ENCODE data around the gene HSD17B14. TPM values are rescaled to one million over a fixed set of nuclear protein-coding genes. Genes with fewer than 3 reads are reported as not detected.

The HSD17B14 gene
- total RNA-seq, 2 donors from 2014 or later, result 43.0 to 81.0 TPM

DNA sequence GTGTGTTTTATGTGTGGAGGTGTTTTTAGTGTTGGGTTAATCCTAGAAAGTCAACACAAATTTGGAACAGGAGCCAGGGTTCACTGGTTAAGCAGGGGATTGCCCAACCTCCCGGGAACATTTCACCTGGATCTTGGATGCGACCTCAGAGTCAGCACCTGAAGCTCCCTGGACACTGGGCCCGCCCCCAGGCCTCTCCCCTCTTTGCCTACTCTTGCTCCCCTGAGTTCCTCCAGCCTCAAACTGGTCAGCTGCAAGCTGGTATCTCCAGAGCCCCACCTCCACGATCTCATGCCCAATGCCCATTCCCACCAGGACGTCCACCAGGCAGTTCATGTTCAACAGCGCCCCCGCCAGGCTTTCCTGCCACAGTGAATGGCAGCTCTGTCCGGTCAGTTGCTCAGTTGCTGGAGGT is 9.7 kb downstream of the HSD17B14 start:
- Mint-ChIP-seq H3K27me3 (ENCODE audit: insufficient read depth) (no peaks in the 10 kb centered on the region), H3K4me1 (peaks cover 7% of the 10 kb centered on the region), H3K9me3 (peaks cover 6% of the 10 kb centered on the region), H3K4me3 (no peak overlapping the region), H3K27ac (no peak overlapping the region), H3K36me3 (ENCODE audit: low read depth) (peaks cover 43% of the 10 kb centered on the region)
- Histone ChIP-seq H3K27ac (ENCODE audit: low read depth, low read length) (no peak overlapping the region), H3K4me1 (ENCODE audit: control insufficient read depth, insufficient read depth, low read length) (no peaks in the 10 kb centered on the region), H3K9me3 (ENCODE audit: control insufficient read depth, low read length) (peaks cover 5% of the 10 kb centered on the region), H3K36me3 (ENCODE audit: control insufficient read depth, insufficient read depth, low read length) (peaks cover 40% of the 10 kb centered on the region), H3K4me3 (ENCODE audit: low read length) (no peak overlapping the region), H3K9ac (ENCODE audit: extremely low read depth, low read length, poor library complexity, severe bottlenecking) (no peak overlapping the region), H3K27me3 (ENCODE audit: control insufficient read depth, insufficient read depth, low read length, poor library complexity, severe bottlenecking) (no peaks in the 10 kb centered on the region)
- 90 to 100% methylated on average over 1 to 8 of the region's 8 CpGs for WGBS, 2 experiments (ENCODE audit: insufficient coverage in 1 of 2, insufficient read length in 1 of 2)
- peak; percentile 89 for DNase-seq
- TF ChIP-seq, protein P1, sequence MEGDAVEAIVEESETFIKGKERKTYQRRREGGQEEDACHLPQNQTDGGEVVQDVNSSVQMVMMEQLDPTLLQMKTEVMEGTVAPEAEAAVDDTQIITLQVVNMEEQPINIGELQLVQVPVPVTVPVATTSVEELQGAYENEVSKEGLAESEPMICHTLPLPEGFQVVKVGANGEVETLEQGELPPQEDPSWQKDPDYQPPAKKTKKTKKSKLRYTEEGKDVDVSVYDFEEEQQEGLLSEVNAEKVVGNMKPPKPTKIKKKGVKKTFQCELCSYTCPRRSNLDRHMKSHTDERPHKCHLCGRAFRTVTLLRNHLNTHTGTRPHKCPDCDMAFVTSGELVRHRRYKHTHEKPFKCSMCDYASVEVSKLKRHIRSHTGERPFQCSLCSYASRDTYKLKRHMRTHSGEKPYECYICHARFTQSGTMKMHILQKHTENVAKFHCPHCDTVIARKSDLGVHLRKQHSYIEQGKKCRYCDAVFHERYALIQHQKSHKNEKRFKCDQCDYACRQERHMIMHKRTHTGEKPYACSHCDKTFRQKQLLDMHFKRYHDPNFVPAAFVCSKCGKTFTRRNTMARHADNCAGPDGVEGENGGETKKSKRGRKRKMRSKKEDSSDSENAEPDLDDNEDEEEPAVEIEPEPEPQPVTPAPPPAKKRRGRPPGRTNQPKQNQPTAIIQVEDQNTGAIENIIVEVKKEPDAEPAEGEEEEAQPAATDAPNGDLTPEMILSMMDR (conservative IDR thresholded peaks at IDR 0.05), result peak; percentile 70

DNA sequence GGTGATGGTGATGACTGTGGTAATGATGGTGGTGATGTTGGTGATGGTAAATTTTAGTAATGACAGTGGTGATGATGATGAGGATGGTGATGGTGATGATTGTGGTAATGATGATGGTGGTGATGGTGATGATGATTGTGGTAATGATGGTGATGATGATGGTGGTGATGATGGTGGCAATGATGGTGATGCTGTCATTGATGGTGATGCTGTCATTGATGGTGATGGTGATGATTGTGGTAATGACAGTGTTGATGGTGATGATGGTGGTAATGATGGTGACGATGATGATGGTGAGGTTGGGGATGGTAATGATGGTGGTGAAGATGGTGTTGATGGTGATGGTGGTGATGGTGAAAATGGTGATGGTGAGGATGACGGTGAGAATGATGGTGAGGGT is 13.8 kb downstream of the HSD17B14 start:
- Mint-ChIP-seq H3K4me1 (peaks cover 4% of the 10 kb centered on the region), H3K27me3 (ENCODE audit: insufficient read depth) (no peaks in the 10 kb centered on the region), H3K9me3 (peaks cover 6% of the 10 kb centered on the region), H3K4me3 (no peak overlapping the region), H3K27ac (no peak overlapping the region), H3K36me3 (ENCODE audit: low read depth) (peaks cover 36% of the 10 kb centered on the region)
- Histone ChIP-seq H3K9ac (ENCODE audit: extremely low read depth, low read length, poor library complexity, severe bottlenecking) (no peak overlapping the region), H3K9me3 (ENCODE audit: control insufficient read depth, low read length) (peaks cover 5% of the 10 kb centered on the region), H3K4me3 (ENCODE audit: low read length) (no peak overlapping the region), H3K27me3 (ENCODE audit: control insufficient read depth, insufficient read depth, low read length, poor library complexity, severe bottlenecking) (no peaks in the 10 kb centered on the region), H3K4me1 (ENCODE audit: control insufficient read depth, insufficient read depth, low read length) (no peaks in the 10 kb centered on the region), H3K27ac (ENCODE audit: low read depth, low read length) (no peak overlapping the region), H3K36me3 (ENCODE audit: control insufficient read depth, insufficient read depth, low read length) (peaks cover 32% of the 10 kb centered on the region)
- no peak for DNase-seq
- TF ChIP-seq, protein P1 (conservative IDR thresholded peaks at IDR 0.05), result no peak
- 98 to 100% methylated on average over 2 of the region's 2 CpGs for WGBS, 2 experiments (ENCODE audit: insufficient coverage in 1 of 2, insufficient read length in 1 of 2)

DNA sequence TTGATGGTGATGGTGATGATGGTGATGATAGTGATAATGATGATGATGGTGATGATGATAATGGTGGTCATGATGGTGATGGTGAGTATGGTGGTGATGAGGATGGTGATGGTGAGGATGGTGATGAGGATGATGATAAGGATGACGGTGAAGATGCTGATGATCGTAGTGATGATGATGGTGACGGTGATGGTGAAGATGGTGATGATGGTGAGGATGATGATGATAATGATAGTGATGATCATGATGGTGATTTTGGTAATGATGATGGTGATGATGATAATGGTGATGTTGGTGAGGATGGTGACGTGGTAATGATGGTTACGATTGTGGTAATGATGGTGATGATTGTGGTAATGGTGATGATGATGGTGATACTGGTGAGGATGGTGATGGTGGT is 14.7 kb downstream of the HSD17B14 start:
- no peaks in the 10 kb centered on the region for H3K27me3 Mint-ChIP-seq (ENCODE audit: insufficient read depth)
- H3K4me3 Mint-ChIP-seq, result no peak overlapping the region
- WGBS, 2 experiments (ENCODE audit: insufficient coverage in 1 of 2, insufficient read length in 1 of 2), result 78% methylated on average over 5 of the region's 5 CpGs

More for the DNA sequence above, 14.7 kb downstream of the HSD17B14 start:
- H3K9me3 Mint-ChIP-seq, result peaks cover 5% of the 10 kb centered on the region
- Histone ChIP-seq H3K27me3 (ENCODE audit: control insufficient read depth, insufficient read depth, low read length, poor library complexity, severe bottlenecking) (no peaks in the 10 kb centered on the region), H3K27ac (ENCODE audit: low read depth, low read length) (no peak overlapping the region), H3K4me1 (ENCODE audit: control insufficient read depth, insufficient read depth, low read length) (no peaks in the 10 kb centered on the region), H3K9me3 (ENCODE audit: control insufficient read depth, low read length) (peaks cover 5% of the 10 kb centered on the region), H3K9ac (ENCODE audit: extremely low read depth, low read length, poor library complexity, severe bottlenecking) (no peak overlapping the region), H3K4me3 (ENCODE audit: low read length) (no peak overlapping the region), H3K36me3 (ENCODE audit: control insufficient read depth, insufficient read depth, low read length) (peaks cover 25% of the 10 kb centered on the region)
- no peak overlapping the region for H3K27ac Mint-ChIP-seq
- no peak for DNase-seq
- H3K36me3 Mint-ChIP-seq (ENCODE audit: low read depth), result peaks cover 28% of the 10 kb centered on the region
- TF ChIP-seq, protein P1 (conservative IDR thresholded peaks at IDR 0.05), result no peak
- H3K4me1 Mint-ChIP-seq, result peaks cover 4% of the 10 kb centered on the region
